NB4 (cell line): ENCODE measurements around the gene PALD1.

Source experiments
- CTCF ChIP-seq: IDR thresholded peaks from one replicate; pipeline ENCODE4 v1.5.1; 2012; ENCODE audit warnings: low read depth, low read length
- POLR2A ChIP-seq: IDR thresholded peaks from 2 replicates; pipeline ENCODE4 v1.6.1; 2011; ENCODE audit warnings: mild to moderate bottlenecking; ENCODE audit not compliant: insufficient read length; ENCODE audit errors: extremely low read depth

GRCh38 chr10:70538731-70539338 is 60.3 kb downstream of the PALD1 start:
- TF ChIP-seq POLR2A (no peak), CTCF (no peak)
